ENCODE results near the gene HSD17B8. TPM values are rescaled to one million over a fixed set of nuclear protein-coding genes. Genes with fewer than 3 reads are reported as not detected.

HSD17B8 gene
- polyA plus RNA-seq, 2 of the 4 experiments (the other 2 are of a cell fraction): 9.5 to 16.5 TPM

DNA sequence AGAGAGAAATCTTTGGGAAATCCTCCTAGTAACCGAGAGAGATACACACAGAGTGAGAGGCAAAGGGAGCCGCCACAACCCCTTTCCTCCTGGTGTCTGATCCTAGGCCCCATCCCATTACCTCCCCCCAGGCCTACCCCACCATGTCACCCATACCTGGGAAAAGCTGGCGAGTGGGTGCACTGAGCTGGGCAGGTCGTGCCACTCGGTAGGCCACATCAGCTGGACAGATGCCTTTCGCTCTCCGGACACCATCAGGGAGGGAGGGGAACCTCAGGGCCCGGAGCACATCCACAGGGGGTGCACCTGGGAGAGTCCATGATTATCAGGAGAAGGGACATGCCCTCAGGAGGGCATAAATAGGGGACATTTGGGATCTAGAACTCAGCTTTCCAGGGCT is 15.3 kb upstream of the HSD17B8 start:
- no peak for FAIRE-seq
- ChIA-PET CTCF (interaction anchor here (1.2 to 1.3 kb wide), 2 partner anchors 9 to 59 kb away, joined by 6 to 8 read pairs; no protein-coding TSS in a partner anchor), POLR2A (no interaction called here)
- TF ChIP-seq, protein P1, sequence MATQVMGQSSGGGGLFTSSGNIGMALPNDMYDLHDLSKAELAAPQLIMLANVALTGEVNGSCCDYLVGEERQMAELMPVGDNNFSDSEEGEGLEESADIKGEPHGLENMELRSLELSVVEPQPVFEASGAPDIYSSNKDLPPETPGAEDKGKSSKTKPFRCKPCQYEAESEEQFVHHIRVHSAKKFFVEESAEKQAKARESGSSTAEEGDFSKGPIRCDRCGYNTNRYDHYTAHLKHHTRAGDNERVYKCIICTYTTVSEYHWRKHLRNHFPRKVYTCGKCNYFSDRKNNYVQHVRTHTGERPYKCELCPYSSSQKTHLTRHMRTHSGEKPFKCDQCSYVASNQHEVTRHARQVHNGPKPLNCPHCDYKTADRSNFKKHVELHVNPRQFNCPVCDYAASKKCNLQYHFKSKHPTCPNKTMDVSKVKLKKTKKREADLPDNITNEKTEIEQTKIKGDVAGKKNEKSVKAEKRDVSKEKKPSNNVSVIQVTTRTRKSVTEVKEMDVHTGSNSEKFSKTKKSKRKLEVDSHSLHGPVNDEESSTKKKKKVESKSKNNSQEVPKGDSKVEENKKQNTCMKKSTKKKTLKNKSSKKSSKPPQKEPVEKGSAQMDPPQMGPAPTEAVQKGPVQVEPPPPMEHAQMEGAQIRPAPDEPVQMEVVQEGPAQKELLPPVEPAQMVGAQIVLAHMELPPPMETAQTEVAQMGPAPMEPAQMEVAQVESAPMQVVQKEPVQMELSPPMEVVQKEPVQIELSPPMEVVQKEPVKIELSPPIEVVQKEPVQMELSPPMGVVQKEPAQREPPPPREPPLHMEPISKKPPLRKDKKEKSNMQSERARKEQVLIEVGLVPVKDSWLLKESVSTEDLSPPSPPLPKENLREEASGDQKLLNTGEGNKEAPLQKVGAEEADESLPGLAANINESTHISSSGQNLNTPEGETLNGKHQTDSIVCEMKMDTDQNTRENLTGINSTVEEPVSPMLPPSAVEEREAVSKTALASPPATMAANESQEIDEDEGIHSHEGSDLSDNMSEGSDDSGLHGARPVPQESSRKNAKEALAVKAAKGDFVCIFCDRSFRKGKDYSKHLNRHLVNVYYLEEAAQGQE (IDR thresholded peaks at IDR 0.05): no peak
- no peak for TF ChIP-seq FOSB (CRISPR knock-in tag; IDR thresholded peaks at IDR 0.05)
- no peak for DNase-seq (ENCODE audit: low read depth in 1 of 2, low spot score in 1 of 2)
- H3K9me3 ChIP-seq: no peaks in the 10 kb centered on the region
- no peak overlapping the region for H3K4me3 ChIP-seq
- 0 out of 6 replicates have a peak, but pooled peaks of 1 of the 2 experiments have one; percentile 21 for ATAC-seq
- no peaks in the 10 kb centered on the region for H3K4me1 ChIP-seq
- H3K4me2 ChIP-seq: no peak overlapping the region
- 68% methylated on average over 5 of the region's 8 CpGs for WGBS (ENCODE audit: missing lambda C conversion rate)
- no peak overlapping the region for H3K27ac ChIP-seq

DNA sequence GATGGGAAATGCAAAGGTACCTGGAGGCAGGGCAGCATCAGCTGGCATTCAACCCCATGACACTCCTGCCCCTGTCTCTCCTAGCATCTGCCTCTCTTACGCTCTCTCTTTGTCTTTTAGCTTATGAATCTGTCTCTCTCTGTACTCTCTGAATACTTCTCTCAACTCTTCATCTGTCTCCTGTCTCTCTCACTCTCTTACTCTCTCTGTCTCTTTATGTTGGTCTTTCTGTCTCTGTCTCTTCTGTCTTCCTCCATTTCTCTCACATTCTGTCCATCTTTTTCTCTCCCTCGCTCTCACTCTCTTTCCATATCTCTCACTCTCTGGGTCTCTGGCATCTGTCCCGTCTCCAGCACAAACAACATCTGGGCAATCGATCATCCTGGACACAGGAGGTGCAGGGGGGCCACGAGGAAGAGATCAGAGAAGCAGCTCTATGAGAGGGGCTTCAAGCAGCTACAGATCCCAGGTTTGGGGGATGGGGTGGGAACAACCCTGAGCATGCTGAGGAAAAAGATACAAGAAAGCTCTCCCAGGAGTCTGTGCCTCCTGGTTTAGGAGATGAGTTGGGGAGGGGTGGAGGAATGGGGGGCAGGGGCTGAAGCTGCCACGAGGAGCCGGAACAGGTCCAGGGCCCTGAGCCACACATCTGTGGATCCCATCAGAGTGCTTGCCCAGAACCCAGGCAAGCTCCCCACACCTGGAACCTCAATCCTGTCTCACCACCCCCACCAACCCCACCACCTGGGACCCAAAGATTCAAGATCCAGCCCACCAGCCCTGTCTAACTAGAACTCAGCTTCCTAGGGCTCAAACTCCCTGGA is 14.6 kb upstream of the HSD17B8 start:
- H3K4me1 ChIP-seq: no peaks in the 10 kb centered on the region
- no peaks in the 10 kb centered on the region for H3K9me3 ChIP-seq
- no peak overlapping the region for H3K27ac ChIP-seq
- POLR2A ChIA-PET: no interaction called here
- no peak overlapping the region for H3K4me3 ChIP-seq
- H3K4me2 ChIP-seq: no peak overlapping the region
- DNase-seq (ENCODE audit: low read depth in 1 of 2, low spot score in 1 of 2) (no peak), FAIRE-seq (no peak), ATAC-seq (no peak)
- TF ChIP-seq MAZ (IDR thresholded peaks at IDR 0.05; ENCODE audit: borderline replicate concordance, low read depth, low read length) (no peak), RNF2 (IDR thresholded peaks at IDR 0.05; ENCODE audit: borderline replicate concordance, low read depth) (no peak), JUNB (IDR thresholded peaks at IDR 0.05) (no peak), HDAC2 (IDR thresholded peaks at IDR 0.05) (no peak), FOSB (CRISPR knock-in tag; IDR thresholded peaks at IDR 0.05) (no peak), SREBF2 (IDR thresholded peaks at IDR 0.05) (no peak), SMC3 (IDR thresholded peaks at IDR 0.05) (no peak), KDM5A (IDR thresholded peaks at IDR 0.05) (no peak), HOXB13 (CRISPR knock-in tag; IDR thresholded peaks at IDR 0.05; ENCODE audit: low read depth) (no peak), EHMT2 (IDR thresholded peaks at IDR 0.05; ENCODE audit: low read depth) (no peak), CBX2 (IDR thresholded peaks at IDR 0.05; ENCODE audit: borderline replicate concordance, low read depth) (no peak), ZNF302 (CRISPR knock-in tag; IDR thresholded peaks at IDR 0.05) (no peak), EP300 (IDR thresholded peaks at IDR 0.05) (no peak), GATA3 (IDR thresholded peaks at IDR 0.05; ENCODE audit: borderline replicate concordance) (no peak)
- TF ChIP-seq, protein P2, sequence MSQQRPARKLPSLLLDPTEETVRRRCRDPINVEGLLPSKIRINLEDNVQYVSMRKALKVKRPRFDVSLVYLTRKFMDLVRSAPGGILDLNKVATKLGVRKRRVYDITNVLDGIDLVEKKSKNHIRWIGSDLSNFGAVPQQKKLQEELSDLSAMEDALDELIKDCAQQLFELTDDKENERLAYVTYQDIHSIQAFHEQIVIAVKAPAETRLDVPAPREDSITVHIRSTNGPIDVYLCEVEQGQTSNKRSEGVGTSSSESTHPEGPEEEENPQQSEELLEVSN (IDR thresholded peaks at IDR 0.05; ENCODE audit: borderline replicate concordance, low read depth): no peak
- TF ChIP-seq, protein P3, sequence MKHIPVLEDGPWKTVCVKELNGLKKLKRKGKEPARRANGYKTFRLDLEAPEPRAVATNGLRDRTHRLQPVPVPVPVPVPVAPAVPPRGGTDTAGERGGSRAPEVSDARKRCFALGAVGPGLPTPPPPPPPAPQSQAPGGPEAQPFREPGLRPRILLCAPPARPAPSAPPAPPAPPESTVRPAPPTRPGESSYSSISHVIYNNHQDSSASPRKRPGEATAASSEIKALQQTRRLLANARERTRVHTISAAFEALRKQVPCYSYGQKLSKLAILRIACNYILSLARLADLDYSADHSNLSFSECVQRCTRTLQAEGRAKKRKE (CRISPR knock-in tag; IDR thresholded peaks at IDR 0.05; ENCODE audit: low read depth): no peak
- TF ChIP-seq, protein P4, sequence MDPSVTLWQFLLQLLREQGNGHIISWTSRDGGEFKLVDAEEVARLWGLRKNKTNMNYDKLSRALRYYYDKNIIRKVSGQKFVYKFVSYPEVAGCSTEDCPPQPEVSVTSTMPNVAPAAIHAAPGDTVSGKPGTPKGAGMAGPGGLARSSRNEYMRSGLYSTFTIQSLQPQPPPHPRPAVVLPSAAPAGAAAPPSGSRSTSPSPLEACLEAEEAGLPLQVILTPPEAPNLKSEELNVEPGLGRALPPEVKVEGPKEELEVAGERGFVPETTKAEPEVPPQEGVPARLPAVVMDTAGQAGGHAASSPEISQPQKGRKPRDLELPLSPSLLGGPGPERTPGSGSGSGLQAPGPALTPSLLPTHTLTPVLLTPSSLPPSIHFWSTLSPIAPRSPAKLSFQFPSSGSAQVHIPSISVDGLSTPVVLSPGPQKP (IDR thresholded peaks at IDR 0.05; ENCODE audit: low read depth, low read length): no peak
- CTCF ChIA-PET: interaction anchor here (0.8 to 1.4 kb wide), 4 partner anchors 8 to 71 kb away, joined by 3 to 8 read pairs (median 5); no protein-coding TSS in a partner anchor
- 55% methylated on average over 7 of the region's 7 CpGs for WGBS (ENCODE audit: missing lambda C conversion rate)
